ENCODE data around the gene PTPN22.

Gene PTPN22

GRCh38 chr1:113895098-113895497 lies 23.6 kb upstream of the PTPN22 start:
- Histone ChIP-seq H3K36me3 (ENCODE audit: control insufficient read depth in 2 of 2, insufficient read depth in 1 of 2, low read length in 2 of 2) (peaks cover 6 to 59% of the 10 kb centered on the region in 2 experiments), H3K9me3 (ENCODE audit: control insufficient read depth, insufficient read depth, low read depth, low read length) (no peaks in the 10 kb centered on the region), H3K4me3 (ENCODE audit: low read depth, low read length) (no peak overlapping the region), H3K27ac (ENCODE audit: extremely low read depth, low read depth, low read length) (no peak overlapping the region), H3K4me1 (ENCODE audit: control insufficient read depth, insufficient read depth, low read length) (no peaks in the 10 kb centered on the region)
- CTCF ChIA-PET, result interaction anchor here (1.0 kb wide), 1 partner anchor 9 kb away, joined by 3 read pairs; the partner anchor contains the start of gene AP4B1
- no peak for TF ChIP-seq ZNF426 (tag by site-specific recombination; IDR thresholded peaks at IDR 0.05)
- no peak for TF ChIP-seq ZBTB21 (tag by site-specific recombination; IDR thresholded peaks at IDR 0.05)
- TF ChIP-seq ZNF138 (tag by site-specific recombination; IDR thresholded peaks at IDR 0.05; ENCODE audit: borderline replicate concordance), result no peak
- no peak for TF ChIP-seq TCF7L2 (IDR thresholded peaks at IDR 0.05; ENCODE audit: borderline replicate concordance, low read depth, low read length)
- POLR2A ChIA-PET, result interaction anchor here (0.6 kb wide), 1 partner anchor 36 kb away, joined by 4 read pairs; no protein-coding TSS in a partner anchor

- POLR2A ChIA-PET, result interaction anchor here (1.4 to 1.5 kb wide), 2 partner anchors 9 to 11 kb away, joined by 3 read pairs; partner anchors contain the start of genes AP4B1 and DCLRE1B
- CTCF ChIA-PET, result interaction anchor here (0.6 kb wide), 1 partner anchor 37 kb away, joined by 3 read pairs; no protein-coding TSS in a partner anchor
These were observed 21.8 kb upstream of the PTPN22 start for GRCh38 chr1:113893267-113893666.

GRCh38 chr1:113891631-113892220 lies 20.2 kb upstream of the PTPN22 start:
- no peak for TF ChIP-seq PATZ1 (tag by site-specific recombination; IDR thresholded peaks at IDR 0.05)
- no peak for TF ChIP-seq WT1 (tag by site-specific recombination; IDR thresholded peaks at IDR 0.05)
- no peak for TF ChIP-seq ZNF677 (tag by site-specific recombination; IDR thresholded peaks at IDR 0.05)
- no peak overlapping the region for H3K4me3 ChIP-seq (ENCODE audit: low read depth, low read length)
- POLR2A ChIA-PET, result no interaction called here
- CTCF ChIA-PET, result no interaction called here
- no peak overlapping the region for H3K27ac ChIP-seq (ENCODE audit: extremely low read depth, low read depth, low read length)
- H3K9me3 ChIP-seq (ENCODE audit: control insufficient read depth, insufficient read depth, low read depth, low read length), result no peaks in the 10 kb centered on the region
- no peaks in the 10 kb centered on the region for H3K4me1 ChIP-seq (ENCODE audit: control insufficient read depth, insufficient read depth, low read length)
- peaks cover 0 to 26% of the 10 kb centered on the region in 2 experiments; a peak in 2 of 3 replicates for H3K36me3 ChIP-seq (ENCODE audit: control insufficient read depth in 2 of 2, insufficient read depth in 1 of 2, low read length in 2 of 2)

More at GRCh38 chr1:113893267-113893666, 21.8 kb upstream of the PTPN22 start:
- TF ChIP-seq ZNF155 (tag by site-specific recombination; IDR thresholded peaks at IDR 0.05), result no peak
- TF ChIP-seq ZNF449 (tag by site-specific recombination; IDR thresholded peaks at IDR 0.05), result no peak
- TF ChIP-seq ZNF121 (tag by site-specific recombination; IDR thresholded peaks at IDR 0.05), result peak; percentile 83
- TF ChIP-seq PRDM1 (tag by site-specific recombination; IDR thresholded peaks at IDR 0.05), result no peak
- TF ChIP-seq OVOL3 (tag by site-specific recombination; IDR thresholded peaks at IDR 0.05), result no peak
- no peak for TF ChIP-seq ZEB2 (tag by site-specific recombination; IDR thresholded peaks at IDR 0.05)
- Histone ChIP-seq H3K9me3 (ENCODE audit: control insufficient read depth, insufficient read depth, low read depth, low read length) (no peaks in the 10 kb centered on the region), H3K4me3 (ENCODE audit: low read depth, low read length) (no peak overlapping the region), H3K27ac (ENCODE audit: extremely low read depth, low read depth, low read length) (no peak overlapping the region), H3K4me1 (ENCODE audit: control insufficient read depth, insufficient read depth, low read length) (no peaks in the 10 kb centered on the region), H3K36me3 (ENCODE audit: control insufficient read depth in 2 of 2, insufficient read depth in 1 of 2, low read length in 2 of 2) (peaks cover 3 to 41% of the 10 kb centered on the region in 2 experiments)

GRCh38 chr1:113890816-113891215 lies 19.3 kb upstream of the PTPN22 start:
- Histone ChIP-seq H3K4me1 (ENCODE audit: control insufficient read depth, insufficient read depth, low read length) (no peaks in the 10 kb centered on the region), H3K4me3 (ENCODE audit: low read depth, low read length) (no peak overlapping the region), H3K36me3 (ENCODE audit: control insufficient read depth in 2 of 2, insufficient read depth in 1 of 2, low read length in 2 of 2) (peaks cover 0 to 17% of the 10 kb centered on the region in 2 experiments; a peak in 2 of 3 replicates), H3K9me3 (ENCODE audit: control insufficient read depth, insufficient read depth, low read depth, low read length) (no peaks in the 10 kb centered on the region), H3K27ac (ENCODE audit: extremely low read depth, low read depth, low read length) (no peak overlapping the region)
- ChIA-PET POLR2A (no interaction called here), CTCF (no interaction called here)
- TF ChIP-seq ZNF423 (tag by site-specific recombination; IDR thresholded peaks at IDR 0.05) (no peak), KLF8 (tag by site-specific recombination; IDR thresholded peaks at IDR 0.05) (no peak), ZNF623 (tag by site-specific recombination; IDR thresholded peaks at IDR 0.05) (no peak), INSM2 (tag by site-specific recombination; IDR thresholded peaks at IDR 0.05) (no peak), ZNF426 (tag by site-specific recombination; IDR thresholded peaks at IDR 0.05) (no peak), ZNF777 (tag by site-specific recombination; IDR thresholded peaks at IDR 0.05; ENCODE audit: borderline replicate concordance) (no peak), ZFP3 (tag by site-specific recombination; IDR thresholded peaks at IDR 0.05; ENCODE audit: low read depth) (no peak), SP7 (tag by site-specific recombination; IDR thresholded peaks at IDR 0.05) (no peak), IKZF3 (tag by site-specific recombination; IDR thresholded peaks at IDR 0.05) (no peak), ZNF791 (tag by site-specific recombination; IDR thresholded peaks at IDR 0.05) (no peak), ZNF660 (tag by site-specific recombination; IDR thresholded peaks at IDR 0.05) (no peak), ZNF155 (tag by site-specific recombination; IDR thresholded peaks at IDR 0.05) (no peak)
